ENCODE measurements around the gene CHCHD6.

CHCHD6 gene

GRCh38 chr3:126959921-126960603, 256.0 kb downstream of the CHCHD6 start:
- no peak for DNase-seq (ENCODE audit: low spot score)

- no peak for DNase-seq (ENCODE audit: low spot score)
Observed at GRCh38 chr3:126960604-126960995, 256.6 kb downstream of the CHCHD6 start.

- DNase-seq (ENCODE audit: low spot score): no peak
Observed at GRCh38 chr3:126961191-126961790, 257.3 kb downstream of the CHCHD6 start.

- DNase-seq (ENCODE audit: low spot score): no peak
Observed at GRCh38 chr3:126961791-126962461, 257.9 kb downstream of the CHCHD6 start.

- no peak for DNase-seq (ENCODE audit: low spot score)
Observed at GRCh38 chr3:126962756-126963155, 258.7 kb downstream of the CHCHD6 start.

- DNase-seq (ENCODE audit: low spot score): no peak
Observed at GRCh38 chr3:126963261-126964190, 259.5 kb downstream of the CHCHD6 start.

- no peak for DNase-seq (ENCODE audit: low spot score)
Observed at GRCh38 chr3:126964261-126964660, 260.2 kb downstream of the CHCHD6 start.

- no peak for DNase-seq (ENCODE audit: low spot score)
Observed at GRCh38 chr3:126964950-126965349, 260.9 kb downstream of the CHCHD6 start.

GRCh38 chr3:126965526-126966080, 261.6 kb downstream of the CHCHD6 start:
- no peak for DNase-seq (ENCODE audit: low spot score)

GRCh38 chr3:126967386-126967785, 263.3 kb downstream of the CHCHD6 start:
- no peak for DNase-seq (ENCODE audit: low spot score)

- DNase-seq (ENCODE audit: low spot score): no peak
Observed at GRCh38 chr3:126968391-126969390, 264.7 kb downstream of the CHCHD6 start.

GRCh38 chr3:126969586-126969985, 265.5 kb downstream of the CHCHD6 start:
- no peak for DNase-seq (ENCODE audit: low spot score)

- no peak for DNase-seq (ENCODE audit: low spot score)
Observed at GRCh38 chr3:126970101-126970500, 266.1 kb downstream of the CHCHD6 start.

GRCh38 chr3:126970921-126971320, 266.9 kb downstream of the CHCHD6 start:
- DNase-seq (ENCODE audit: low spot score): no peak

GRCh38 chr3:126971891-126972351, 267.9 kb downstream of the CHCHD6 start:
- no peak for DNase-seq (ENCODE audit: low spot score)

GRCh38 chr3:126972866-126973265, 268.8 kb downstream of the CHCHD6 start:
- no peak for DNase-seq (ENCODE audit: low spot score)

GRCh38 chr3:126973814-126974213, 269.8 kb downstream of the CHCHD6 start:
- no peak for DNase-seq (ENCODE audit: low spot score)

- DNase-seq (ENCODE audit: low spot score): no peak
Observed at GRCh38 chr3:126974756-126975155, 270.7 kb downstream of the CHCHD6 start.

GRCh38 chr3:126976906-126977305, 272.9 kb downstream of the CHCHD6 start:
- no peak for DNase-seq (ENCODE audit: low spot score)

- no peak for DNase-seq (ENCODE audit: low spot score)
Observed at GRCh38 chr3:126977821-126978220, 273.8 kb downstream of the CHCHD6 start.

GRCh38 chr3:126978291-126978690, 274.3 kb downstream of the CHCHD6 start:
- DNase-seq (ENCODE audit: low spot score): no peak

Measured in left forelimb (tissue), 1 donor.